Measurements from ENCODE around the gene ANKS3.

The ANKS3 gene

GRCh38 chr16:4663777-4664465 is 70.2 kb downstream of the ANKS3 start:
- DNase-seq: no peak

- DNase-seq: no peak
Observed at GRCh38 chr16:4663465-4663776, 70.7 kb downstream of the ANKS3 start.

GRCh38 chr16:4661661-4662060 is 72.4 kb downstream of the ANKS3 start:
- no peak for DNase-seq

GRCh38 chr16:4660454-4661007 is 73.5 kb downstream of the ANKS3 start:
- DNase-seq: peak; percentile 65 to 68

GRCh38 chr16:4659363-4660353 is 74.4 kb downstream of the ANKS3 start:
- no peak for DNase-seq

GRCh38 chr16:4656695-4657686 is 77.1 kb downstream of the ANKS3 start:
- no peak for DNase-seq

GRCh38 chr16:4656221-4656620 is 77.8 kb downstream of the ANKS3 start:
- DNase-seq: no peak

GRCh38 chr16:4655801-4656200 is 78.3 kb downstream of the ANKS3 start:
- no peak for DNase-seq

DNA sequence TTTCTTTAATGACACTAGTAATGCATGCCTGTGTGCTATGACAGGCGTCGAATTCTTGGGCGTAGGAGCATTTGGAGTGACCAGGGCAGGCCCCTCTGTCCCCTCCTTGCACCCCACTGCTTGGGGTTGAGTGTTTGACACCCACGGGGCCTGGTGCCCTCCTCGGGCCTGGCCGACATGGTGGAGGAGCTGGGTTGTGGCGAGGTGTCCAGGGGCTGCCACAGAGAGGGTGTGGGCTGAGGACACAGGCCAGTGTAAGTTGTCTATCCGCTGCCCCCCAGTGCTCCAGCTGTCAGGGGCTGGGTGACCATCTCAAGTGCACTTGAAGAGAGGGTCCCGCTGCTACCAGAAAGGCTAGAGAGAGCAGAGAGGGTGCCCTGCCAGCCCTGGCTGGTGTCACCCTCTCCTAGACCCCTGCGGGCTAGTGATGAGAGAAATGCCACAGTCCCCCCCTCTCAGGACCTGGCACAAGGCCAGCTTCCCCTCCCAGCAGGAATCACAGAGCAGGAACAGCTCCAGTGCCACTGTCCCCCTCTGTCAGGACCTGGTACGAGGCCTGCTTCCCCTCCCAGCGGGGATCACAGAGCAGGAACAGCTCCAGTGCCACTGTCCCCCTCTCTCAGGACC is 79.0 kb downstream of the ANKS3 start:
- DNase-seq: no peak

DNA sequence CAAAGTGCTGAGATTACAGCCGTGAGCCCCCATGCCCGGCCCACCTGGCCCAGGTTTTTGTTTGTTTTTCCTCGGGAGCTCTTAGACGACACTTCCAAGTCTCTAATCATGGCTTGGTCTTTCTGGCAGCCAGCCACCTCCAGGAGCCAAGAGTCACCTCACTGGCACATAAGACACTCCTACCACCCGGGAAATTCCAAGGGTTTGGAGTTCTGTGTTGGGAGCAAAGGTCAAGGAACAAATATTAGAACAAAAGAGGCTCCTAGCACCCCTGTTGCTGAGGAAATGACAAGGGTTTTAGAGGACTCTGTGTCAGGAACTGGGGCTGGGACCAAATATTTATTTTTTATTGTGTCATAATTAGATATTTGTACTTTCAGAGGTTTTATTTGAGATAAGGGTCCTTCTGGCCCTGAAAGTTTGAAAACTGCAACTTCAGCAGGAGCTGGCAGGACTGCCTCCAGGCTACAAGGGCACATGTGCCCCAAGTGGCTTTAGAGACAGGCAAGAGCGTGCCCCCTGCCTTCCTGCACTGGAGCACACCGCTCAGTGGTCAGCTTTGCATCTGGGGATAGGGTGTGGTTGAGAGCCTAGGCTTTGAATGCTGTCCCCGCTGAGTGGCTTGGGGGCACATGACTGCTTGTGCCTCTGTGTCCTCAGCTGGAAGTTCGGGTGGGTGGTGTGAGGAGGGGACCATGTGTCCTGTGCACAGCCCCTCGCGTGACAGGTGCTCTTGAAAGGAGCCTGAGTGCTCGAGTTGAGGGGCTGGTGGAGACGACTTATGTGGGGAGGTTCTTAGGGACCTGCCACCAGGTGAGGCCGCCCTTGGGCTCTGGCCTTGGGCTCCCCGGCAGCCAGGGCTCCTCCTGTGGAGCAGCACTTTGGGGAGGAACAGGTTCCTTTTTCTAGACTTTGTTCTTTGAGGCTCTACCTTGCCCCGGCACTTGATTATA is 79.8 kb downstream of the ANKS3 start:
- no peak for DNase-seq

DNA sequence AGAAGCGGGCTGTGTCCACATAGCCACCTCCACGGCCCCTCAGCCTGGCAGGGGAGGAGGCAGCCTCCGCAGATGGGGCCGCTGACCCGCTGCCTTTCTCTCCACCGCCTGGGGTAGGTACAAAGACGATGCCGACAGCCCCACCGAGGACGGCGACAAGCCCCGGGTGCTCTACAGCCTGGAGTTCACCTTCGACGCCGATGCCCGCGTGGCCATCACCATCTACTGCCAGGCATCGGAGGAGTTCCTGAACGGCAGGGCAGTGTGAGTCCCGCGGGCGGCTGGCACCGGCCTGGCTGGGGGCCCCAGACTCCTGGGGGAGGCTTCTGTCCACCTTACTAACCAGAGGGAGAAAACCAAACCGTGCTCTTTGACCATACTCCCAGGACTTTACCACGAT is 81.5 kb downstream of the ANKS3 start:
- no peak for DNase-seq

GRCh38 chr16:4651827-4652226 is 82.2 kb downstream of the ANKS3 start:
- DNase-seq: no peak

DNA sequence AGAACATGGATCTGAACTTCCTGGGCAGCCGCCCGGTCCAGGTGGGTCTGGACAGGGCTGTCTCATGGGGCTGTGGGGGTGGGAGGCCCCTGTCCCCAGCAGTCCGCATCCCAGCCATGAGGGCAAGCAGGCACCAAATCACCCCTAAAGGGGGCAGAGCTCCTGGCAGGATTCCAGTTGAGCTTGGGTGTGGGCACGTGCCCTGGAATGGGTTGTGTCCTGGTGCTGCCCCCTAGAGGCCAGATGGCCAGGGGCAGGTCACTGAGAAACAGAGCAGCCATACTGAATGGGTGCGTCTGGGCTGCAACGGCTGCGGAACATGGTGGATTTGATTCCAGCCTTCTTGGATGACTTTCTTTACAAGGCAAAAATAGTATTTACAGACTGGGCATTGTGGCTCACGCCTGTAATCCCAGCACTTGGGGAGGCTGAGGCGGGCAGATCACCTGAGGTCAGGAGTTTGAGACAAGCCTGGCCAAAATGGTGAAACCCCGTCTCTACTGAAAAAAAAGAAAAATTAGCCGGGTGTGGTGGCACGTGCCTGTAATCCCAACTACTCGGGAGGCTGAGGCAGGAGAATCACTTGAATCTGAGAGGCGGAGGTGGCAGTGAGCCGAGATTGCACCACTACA is 83.5 kb downstream of the ANKS3 start:
- DNase-seq: peak; percentile 67 to 68

- no peak for DNase-seq
Observed at GRCh38 chr16:4649744-4650442, 84.2 kb downstream of the ANKS3 start.

- DNase-seq: no peak
Observed at GRCh38 chr16:4648917-4649316, 85.2 kb downstream of the ANKS3 start.

DNA sequence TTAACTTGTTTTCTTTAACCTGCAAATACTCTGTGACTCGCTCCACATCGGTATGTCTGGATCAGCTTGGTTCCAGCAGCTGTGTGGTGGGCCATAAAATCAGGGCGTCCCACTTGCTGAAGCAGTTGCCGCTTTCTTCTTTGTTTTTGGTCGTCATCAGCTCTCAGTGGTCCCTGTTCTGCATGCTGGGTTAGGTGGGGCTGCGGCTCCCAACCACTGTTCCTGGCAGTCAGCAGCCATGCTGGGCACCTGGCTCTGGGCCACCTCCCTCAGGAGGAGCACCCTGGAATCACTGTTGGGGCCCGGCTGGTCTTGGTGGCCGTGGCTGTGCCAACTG is 86.5 kb downstream of the ANKS3 start:
- no peak for DNase-seq

DNA sequence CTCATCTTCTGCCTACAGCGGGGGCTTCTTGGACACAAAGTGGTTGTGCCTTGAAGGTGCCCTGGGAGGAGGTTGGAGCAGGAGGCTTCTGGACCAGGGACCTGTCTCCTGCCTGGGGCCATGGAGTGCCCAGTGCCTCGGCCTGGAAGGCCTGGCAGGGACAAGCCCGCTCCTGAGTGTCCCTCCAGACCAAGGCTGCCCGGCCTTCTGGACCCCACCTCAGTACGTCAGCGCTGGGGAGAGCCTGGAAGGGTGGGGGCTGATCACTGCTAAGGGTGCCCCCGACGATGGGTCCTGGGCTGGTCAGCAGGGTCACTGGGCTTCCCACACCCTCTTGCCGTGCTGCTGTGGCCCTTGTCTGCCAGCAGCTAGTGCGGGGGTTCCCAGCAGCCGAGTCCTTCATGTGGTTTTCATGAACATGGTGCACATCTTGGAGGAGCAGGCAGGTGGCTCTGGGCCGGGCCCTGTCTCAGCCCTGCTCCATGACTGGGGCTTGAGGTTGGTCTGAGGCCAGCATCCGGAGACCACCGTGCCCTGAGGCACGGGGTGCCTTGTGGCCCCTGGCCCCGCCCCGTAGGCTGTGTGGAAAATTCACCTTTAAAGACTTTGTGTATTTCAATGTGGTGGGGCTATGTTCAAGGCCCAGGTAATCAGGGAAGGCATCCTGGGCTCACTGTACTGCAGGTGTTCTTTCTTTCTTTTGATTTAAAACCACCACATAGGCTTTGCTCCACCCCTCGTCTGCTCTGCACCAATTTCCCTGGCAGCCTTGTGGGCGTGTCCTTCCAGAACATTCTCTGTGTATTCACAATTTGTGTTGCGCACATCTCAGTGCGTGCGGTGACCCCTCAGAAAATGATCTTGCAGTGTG is 87.1 kb downstream of the ANKS3 start:
- no peak for DNase-seq

All from activated CD4-positive, alpha-beta T cell treated with anti-CD3 and anti-CD28 coated beads, Interleukin-2, amount 50 U/mL, for 4 hours (primary cell).